WTC11 (cell line): ENCODE measurements around the gene WNT5B. TPM values are rescaled to one million over a fixed set of nuclear protein-coding genes. Genes with fewer than 3 reads are reported as not detected.
"Not testable (repeated sequence)": the region's sequence is repeated elsewhere in the genome, so short reads cannot be mapped to it uniquely, and the experiment has no call there.

ENCODE experiments used
- ATAC-seq: fragments of 200-7000 bp; cut with Tn5 transposase; 2 replicates; pipeline ENCODE4 v1.10.0; 2021; ENCODE audit warnings: mild to moderate bottlenecking, moderate library complexity
- CTCF ChIA-PET: fragments of 300-600 bp; sonication (Branson Sonifier 250); formaldehyde crosslinking; loops from one replicate; lab custom pipeline; 2021; ENCODE audit warnings: antibody characterized with exemption; lab: Charles Lee
- POLR2A ChIA-PET: fragments of 350-600 bp; sonication (Branson Sonifier 250); formaldehyde crosslinking; loops from one replicate; lab custom pipeline; 2021; ENCODE audit warnings: antibody characterized with exemption; lab: Charles Lee
- DNase-seq: peaks from one replicate; pipeline ENCODE4 v3.0.0; 2021; ENCODE audit warnings: low spot score
- H3K27ac Mint-ChIP-seq: 2 replicates; pipeline ENCODE4 v1.8.0; 2021; ENCODE audit warnings: mixed read lengths
- H3K27me3 Mint-ChIP-seq: 2 replicates; pipeline ENCODE4 v1.8.0; 2021; ENCODE audit warnings: low read depth, mild to moderate bottlenecking, moderate library complexity, mixed read lengths
- H3K36me3 Mint-ChIP-seq: 2 replicates; pipeline ENCODE4 v1.8.0; 2021; ENCODE audit warnings: mixed read lengths
- H3K4me1 Mint-ChIP-seq: 2 replicates; pipeline ENCODE4 v1.8.0; 2022; ENCODE audit warnings: mixed read lengths
- H3K4me3 Mint-ChIP-seq: 2 replicates; pipeline ENCODE4 v1.8.0; 2021; ENCODE audit warnings: mild to moderate bottlenecking, moderate library complexity, mixed read lengths
- H3K9me3 Mint-ChIP-seq: 2 replicates; pipeline ENCODE4 v1.8.0; 2021; ENCODE audit warnings: mixed read lengths
- ATF3 ChIP-seq: sonication (generic); formaldehyde crosslinking; conservative IDR thresholded peaks from 2 replicates; pipeline ENCODE4 v1.8.1; 2022; ENCODE audit warnings: mild to moderate bottlenecking, missing genetic modification reagents
- CBFB ChIP-seq: sonication (generic); formaldehyde crosslinking; IDR thresholded peaks from 2 replicates; pipeline ENCODE4 v1.8.1; 2022; ENCODE audit warnings: mild to moderate bottlenecking, low read depth, missing genetic modification reagents
- CREB1 ChIP-seq: sonication (generic); formaldehyde crosslinking; IDR thresholded peaks from 2 replicates; pipeline ENCODE4 v1.8.0; 2023; ENCODE audit warnings: mild to moderate bottlenecking, missing genetic modification reagents
- E2F5 ChIP-seq: sonication (generic); formaldehyde crosslinking; IDR thresholded peaks from 2 replicates; pipeline ENCODE4 v1.8.1; 2022; ENCODE audit warnings: mild to moderate bottlenecking, moderate library complexity, missing genetic modification reagents
- FOXP4 ChIP-seq: sonication (generic); formaldehyde crosslinking; IDR thresholded peaks from 2 replicates; pipeline ENCODE4 v1.8.0; 2022; ENCODE audit warnings: mild to moderate bottlenecking, missing genetic modification reagents
- GABPB1 ChIP-seq: sonication (generic); formaldehyde crosslinking; IDR thresholded peaks from 2 replicates; pipeline ENCODE4 v1.8.1; 2023; ENCODE audit warnings: mild to moderate bottlenecking, missing genetic modification reagents
- KAT7 ChIP-seq: sonication (generic); formaldehyde crosslinking; IDR thresholded peaks from 2 replicates; pipeline ENCODE4 v1.8.1; 2023; ENCODE audit warnings: missing genetic modification reagents, mild to moderate bottlenecking, borderline replicate concordance
- PRDM15 ChIP-seq: sonication (generic); formaldehyde crosslinking; IDR thresholded peaks from 2 replicates; pipeline ENCODE4 v1.8.0; 2022; ENCODE audit warnings: missing genetic modification reagents
- RELA ChIP-seq: sonication (generic); formaldehyde crosslinking; IDR thresholded peaks from 2 replicates; pipeline ENCODE4 v1.8.1; 2022; ENCODE audit warnings: missing genetic modification reagents, mild to moderate bottlenecking, borderline replicate concordance
- SP1 ChIP-seq: sonication (generic); formaldehyde crosslinking; conservative IDR thresholded peaks from 2 replicates; pipeline ENCODE4 v1.8.1; 2022; ENCODE audit warnings: missing genetic modification reagents
- STAT6 ChIP-seq: sonication (generic); formaldehyde crosslinking; conservative IDR thresholded peaks from 2 replicates; pipeline ENCODE4 v1.8.1; 2023; ENCODE audit warnings: mild to moderate bottlenecking, low read depth, missing genetic modification reagents, moderate library complexity
- ZBTB21 ChIP-seq: sonication (generic); formaldehyde crosslinking; IDR thresholded peaks from 2 replicates; pipeline ENCODE4 v1.8.1; 2023; ENCODE audit warnings: mild to moderate bottlenecking, missing genetic modification reagents, borderline replicate concordance
- ZNF138 ChIP-seq: sonication (generic); formaldehyde crosslinking; conservative IDR thresholded peaks from 2 replicates; pipeline ENCODE4 v1.8.1; 2022; ENCODE audit warnings: mild to moderate bottlenecking, moderate library complexity, missing genetic modification reagents
- ZNF396 ChIP-seq: fragments of 250-450 bp; sonication (Bioruptor Pico); IDR thresholded peaks from 2 replicates; pipeline ENCODE4 v1.8.0; 2021; ENCODE audit warnings: mild to moderate bottlenecking, moderate library complexity, borderline replicate concordance
- ZNF423 ChIP-seq: fragments of 250-450 bp; sonication (Bioruptor Pico); IDR thresholded peaks from 2 replicates; pipeline ENCODE4 v2.1.2; 2022; ENCODE audit warnings: mild to moderate bottlenecking, moderate library complexity
- total RNA-seq: library from RNA; stranded (reverse); gene quantifications from 3 replicates; pipeline ENCODE4 v1.2.3, GENCODE V29; 2021

The WNT5B gene
- total RNA-seq, 1 experiment from 2014 or later = 4.5 TPM

GRCh38 chr12:1595690-1596347 is 33.2 kb upstream of the WNT5B start (continued):
- no peak for TF ChIP-seq CBFB
- TF ChIP-seq, all 79 proteins: peak for 0

GRCh38 chr12:1598757-1599156 is 30.3 kb upstream of the WNT5B start:
- Mint-ChIP-seq H3K9me3 (no peaks in the 10 kb centered on the region), H3K27me3 (peaks cover 23% of the 10 kb centered on the region), H3K36me3 (no peaks in the 10 kb centered on the region), H3K4me3 (no peak overlapping the region), H3K4me1 (peaks cover 12% of the 10 kb centered on the region), H3K27ac (no peak overlapping the region)
- ATAC-seq = no peak
- CTCF ChIA-PET = interaction anchor here (1.4 to 1.5 kb wide), 2 partner anchors 15 to 481 kb away, joined by 3 to 4 read pairs; no protein-coding TSS in a partner anchor
- no peak for TF ChIP-seq ZBTB21 (CRISPR knock-in tag)
- TF ChIP-seq FOXP4 (CRISPR knock-in tag) = no peak
- no peak for TF ChIP-seq GABPB1 (CRISPR knock-in tag)
- TF ChIP-seq CREB1 (CRISPR knock-in tag) = no peak
- no peak for TF ChIP-seq ZNF396 (CRISPR knock-in tag)
- no peak for TF ChIP-seq E2F5 (CRISPR knock-in tag)
- no peak for TF ChIP-seq PRDM15 (CRISPR knock-in tag)
- POLR2A ChIA-PET = interaction anchor here (0.8 kb wide), 1 partner anchor 23 kb away, joined by 3 read pairs; no protein-coding TSS in a partner anchor
- no peak for DNase-seq

- H3K9me3 Mint-ChIP-seq, H3K36me3 Mint-ChIP-seq, H3K27ac Mint-ChIP-seq, ATAC-seq, POLR2A ChIA-PET, H3K4me3 Mint-ChIP-seq, DNase-seq: not testable (repeated sequence)
- CTCF ChIA-PET = interaction anchor here (0.6 to 1.2 kb wide), 2 partner anchors 12 to 28 kb away, joined by 3 to 6 read pairs; no protein-coding TSS in a partner anchor
- Mint-ChIP-seq H3K27me3 (peaks cover 34% of the 10 kb centered on the region), H3K4me1 (peaks cover 14% of the 10 kb centered on the region)
Observed at GRCh38 chr12:1602706-1603105, 26.3 kb upstream of the WNT5B start.

- no peak for ATAC-seq
- TF ChIP-seq ZNF423 (CRISPR knock-in tag) (no peak), ATF3 (CRISPR knock-in tag) (no peak), RELA (CRISPR knock-in tag) (no peak), KAT7 (no peak), SP1 (CRISPR knock-in tag) (no peak), STAT6 (no peak), ZNF138 (CRISPR knock-in tag) (no peak)
- TF ChIP-seq, all 79 proteins: peak for 0
- POLR2A ChIA-PET = no interaction called here
- no peaks in the 10 kb centered on the region for H3K9me3 Mint-ChIP-seq
- H3K27ac Mint-ChIP-seq = no peak overlapping the region
- CTCF ChIA-PET = interaction anchor here (0.6 to 1.2 kb wide), 2 partner anchors 13 to 27 kb away, joined by 3 to 6 read pairs; no protein-coding TSS in a partner anchor
- H3K36me3 Mint-ChIP-seq = no peaks in the 10 kb centered on the region
- peaks cover 14% of the 10 kb centered on the region for H3K4me1 Mint-ChIP-seq
- H3K27me3 Mint-ChIP-seq = peaks cover 38% of the 10 kb centered on the region
- no peak for DNase-seq
- no peak overlapping the region for H3K4me3 Mint-ChIP-seq
Observed at GRCh38 chr12:1603269-1603993, 25.6 kb upstream of the WNT5B start.
